HCT116 (cell line): Measurements from ENCODE around the gene GSN. TPM values are rescaled to one million over a fixed set of nuclear protein-coding genes. Genes with fewer than 3 reads are reported as not detected.

ENCODE experiments used
- ATAC-seq: fragments of 200-7000 bp; cut with Tn5 transposase; 2 replicates; pipeline ENCODE4 v1.9.1; 2020; ENCODE audit warnings: mild to moderate bottlenecking, moderate library complexity
- BruUV-seq: library from RNA; stranded (reverse); fragments of 400-500 nt; replicated peaks from 2 replicates; lab custom pipeline; 2021; lab: Mats Ljungman, UMichigan
- CTCF ChIA-PET: fragments of 300-600 bp; sonication (Branson Sonifier 250); formaldehyde crosslinking; loops from one replicate; lab custom pipeline; 2021; ENCODE audit warnings: antibody characterized with exemption; lab: Charles Lee
- POLR2A ChIA-PET: fragments of 300-600, 350-600 bp; sonication (Branson Sonifier 250); formaldehyde crosslinking; loops from one replicate; lab custom pipeline; 2021; ENCODE audit warnings: antibody characterized with exemption; lab: Charles Lee
- RAD21 ChIA-PET, 2 experiments: fragments of 300-600 bp; sonication (Branson Sonifier 250); formaldehyde crosslinking; loops; one replicate each; lab custom pipeline; 2023; ENCODE audit warnings: low total read pairs in 2 of 2; ENCODE audit not compliant: uncharacterized antibody in 2 of 2, unreplicated experiment in 2 of 2, low non-redundant PET in 1 of 2; lab: Charles Lee
- DNase-seq: peaks from one replicate; pipeline ENCODE4 v3.0.0-alpha.2; 2010; ENCODE audit warnings: low read depth, low spot score
- H2AFZ ChIP-seq: fragments of 200-600 bp; shearing (Covaris generic), sonication (generic); 2 replicates; pipeline ENCODE4 v1.6.1; 2017; ENCODE audit warnings: low read depth, mixed run types, mixed read lengths, antibody characterized with exemption, low read length; ENCODE audit not compliant: poor library complexity, severe bottlenecking
- H3K27ac ChIP-seq: 2 replicates; pipeline ENCODE4 v1.5.1; 2012; ENCODE audit warnings: low read depth, low read length
- H3K27me3 ChIP-seq: fragments of 200-600 bp; sonication (generic); 2 replicates; pipeline ENCODE4 v1.6.1; 2016; ENCODE audit warnings: mixed run types, low read length, mixed read lengths; ENCODE audit not compliant: insufficient read depth
- H3K36me3 ChIP-seq, 2 experiments: fragments of 200-500 bp in 1 of 2; fragments of 200-600 bp in 1 of 2; sonication (Bioruptor generic) in 1 of 2; sonication (generic) in 1 of 2; 2 replicates each; pipeline versions ENCODE4 v1.5.1 to v1.6.1; 2014 to 2016; ENCODE audit warnings: low read length in 2 of 2, inconsistent platforms in 1 of 2, mixed read lengths in 1 of 2, mixed run types in 1 of 2; ENCODE audit not compliant: insufficient read depth in 2 of 2, control insufficient read depth in 1 of 2
- H3K4me1 ChIP-seq, 2 experiments: fragments of 200-600 bp in 1 of 2; sonication (generic) in 1 of 2; 2 replicates each; pipeline versions ENCODE4 v1.5.1 to v1.6.1; 2012 to 2017; ENCODE audit warnings: low read length in 2 of 2, inconsistent platforms in 1 of 2, mild to moderate bottlenecking in 1 of 2, mixed read lengths in 1 of 2, mixed run types in 1 of 2, moderate library complexity in 1 of 2; ENCODE audit not compliant: insufficient read depth in 2 of 2, control insufficient read depth in 1 of 2
- H3K4me2 ChIP-seq: fragments of 200-600 bp; sonication (generic); 2 replicates; pipeline ENCODE4 v1.6.1; 2017; ENCODE audit warnings: mixed run types, low read length, mixed read lengths
- H3K4me3 ChIP-seq, 2 experiments: fragments of 200-600 bp in 1 of 2; sonication (generic) in 1 of 2; replicated peaks in 1 of 2; 2 replicates each; pipeline ENCODE4 v1.5.1; 2011 to 2016; ENCODE audit warnings: low read length in 2 of 2, control low read depth in 1 of 2, low read depth in 1 of 2, mild to moderate bottlenecking in 1 of 2, mixed read lengths in 1 of 2, mixed run types in 1 of 2
- H3K79me2 ChIP-seq: fragments of 200-600 bp; sonication (generic); 2 replicates; pipeline ENCODE4 v1.6.1; 2017; ENCODE audit warnings: mild to moderate bottlenecking, mixed run types, low read length, moderate library complexity, mixed read lengths; ENCODE audit not compliant: insufficient read depth
- H3K9ac ChIP-seq: fragments of 200-600 bp; sonication (generic); 2 replicates; pipeline ENCODE4 v1.6.1; 2016; ENCODE audit warnings: low read length, mixed read lengths
- H3K9me2 ChIP-seq: fragments of 200-600 bp; sonication (generic), shearing (Covaris generic); 2 replicates; pipeline ENCODE4 v1.6.1; 2017; ENCODE audit warnings: mixed run types, mild to moderate bottlenecking, moderate library complexity; ENCODE audit not compliant: insufficient read depth
- H3K9me3 ChIP-seq, 2 experiments: fragments of 200-500 bp in 1 of 2; fragments of 200-600 bp in 1 of 2; sonication (Bioruptor generic) in 1 of 2; sonication (generic) in 1 of 2; 2 replicates each; pipeline ENCODE4 v1.6.1; 2014 to 2017; ENCODE audit warnings: low read length in 2 of 2, mixed read lengths in 2 of 2, inconsistent platforms in 1 of 2, low read depth in 1 of 2, mild to moderate bottlenecking in 1 of 2, mixed run types in 1 of 2, moderate library complexity in 1 of 2; ENCODE audit not compliant: control insufficient read depth in 1 of 2, insufficient read depth in 1 of 2
- H4K20me1 ChIP-seq: fragments of 200-600 bp; sonication (generic), shearing (Covaris generic); 2 replicates; pipeline ENCODE4 v1.6.1; 2017; ENCODE audit warnings: mixed run types, mild to moderate bottlenecking, moderate library complexity; ENCODE audit not compliant: insufficient read depth
- CEBPB ChIP-seq: IDR thresholded peaks from 2 replicates; pipeline ENCODE4 v1.6.1; 2012; ENCODE audit warnings: low read depth
- EGR1 ChIP-seq: IDR thresholded peaks from 2 replicates; pipeline ENCODE4 v1.6.1; 2012; ENCODE audit warnings: low read depth
- ELF1 ChIP-seq: IDR thresholded peaks from 2 replicates; pipeline ENCODE4 v1.6.1; 2012; ENCODE audit warnings: low read depth, borderline replicate concordance
- EZH2 ChIP-seq: fragments of 200-600 bp; sonication (generic); IDR thresholded peaks from 2 replicates; pipeline ENCODE4 v1.6.1; 2017; ENCODE audit warnings: antibody characterized with exemption, mixed run types
- FOSL1 ChIP-seq: IDR thresholded peaks from 2 replicates; pipeline ENCODE4 v1.6.1; 2012; ENCODE audit warnings: low read depth
- POLR2AphosphoS5 ChIP-seq: IDR thresholded peaks from 2 replicates; pipeline ENCODE4 v1.6.1; 2011; ENCODE audit warnings: mild to moderate bottlenecking, low read depth, low read length, moderate library complexity
- REST ChIP-seq: IDR thresholded peaks from 2 replicates; pipeline ENCODE4 v1.6.1; 2012; ENCODE audit warnings: low read depth
- SIN3A ChIP-seq: IDR thresholded peaks from 2 replicates; pipeline ENCODE4 v1.6.1; 2012; ENCODE audit warnings: low read depth
- SP1 ChIP-seq: IDR thresholded peaks from 2 replicates; pipeline ENCODE4 v1.6.1; 2012; ENCODE audit warnings: low read depth
- SRF ChIP-seq: IDR thresholded peaks from 2 replicates; pipeline ENCODE4 v1.6.1; 2012; ENCODE audit warnings: low read depth
- TCF7L2 ChIP-seq: IDR thresholded peaks from 2 replicates; pipeline ENCODE4 v1.7.0; 2011; ENCODE audit warnings: borderline replicate concordance, inconsistent platforms; ENCODE audit not compliant: insufficient read depth, insufficient read length; ENCODE audit errors: extremely low read depth
- YY1 ChIP-seq: IDR thresholded peaks from 2 replicates; pipeline ENCODE4 v1.6.1; 2011; ENCODE audit warnings: low read length, low read depth, moderate library complexity, mild to moderate bottlenecking; ENCODE audit not compliant: insufficient replicate concordance; ENCODE audit errors: extremely low read depth
- ZBTB33 ChIP-seq: IDR thresholded peaks from 2 replicates; pipeline ENCODE4 v1.6.1; 2011; ENCODE audit warnings: mild to moderate bottlenecking, low read length, moderate library complexity; ENCODE audit not compliant: insufficient replicate concordance; ENCODE audit errors: extremely low read depth
- intact Hi-C: fragments of 100-400 bp; cut with micrococcal nuclease; formaldehyde crosslinking; loops from 2 replicates; pipeline ENCODE4 v1.10.0; 2022
- total RNA-seq: library from RNA; stranded (reverse); gene quantifications from one replicate; pipeline ENCODE4 v1.2.1, GENCODE V29; 2021; ENCODE audit not compliant: unreplicated experiment
- TF ChIP-seq, protein P1 (sequence below): IDR thresholded peaks from 2 replicates; pipeline ENCODE4 v1.6.1; 2012
- TF ChIP-seq, protein P2 (sequence below), 3 experiments: fragments of 200-600 bp in 1 of 3; sonication (generic) in 1 of 3; IDR thresholded peaks in 2 of 3; conservative IDR thresholded peaks in 1 of 3; 2 replicates each; pipeline ENCODE4 v1.5.1; 2012 to 2017; ENCODE audit warnings: low read depth in 2 of 3, low read length in 2 of 3, antibody characterized with exemption in 1 of 3, borderline replicate concordance in 1 of 3, control low read depth in 1 of 3, mild to moderate bottlenecking in 1 of 3, mixed read lengths in 1 of 3, mixed run types in 1 of 3, moderate library complexity in 1 of 3; ENCODE audit not compliant: insufficient read depth in 1 of 3
- TF ChIP-seq, protein P3 (sequence below): IDR thresholded peaks from 2 replicates; pipeline ENCODE4 v1.6.1; 2012

Gene GSN
- total RNA-seq, 1 experiment from 2014 or later, result 71.3 TPM

- no peak for ATAC-seq
- Histone ChIP-seq H3K9me3 (no peaks in the 10 kb centered on the region), H3K27me3 (no peaks in the 10 kb centered on the region), H4K20me1 (no peaks in the 10 kb centered on the region), H3K4me1 (no peaks in the 10 kb centered on the region), H3K36me3 (no peaks in the 10 kb centered on the region), H3K79me2 (no peaks in the 10 kb centered on the region), H2AFZ (no peak overlapping the region), H3K27ac (no peak overlapping the region), H3K9ac (no peak overlapping the region), H3K4me3 (no peak overlapping the region), H3K4me2 (no peak overlapping the region), H3K9me2 (no peaks in the 10 kb centered on the region)
- ChIA-PET POLR2A (no interaction called here), CTCF (interaction anchor here (0.8 kb wide), 2 partner anchors 19 kb away, joined by 3 read pairs; no protein-coding TSS in a partner anchor), RAD21 (no interaction called here)
- no peak for DNase-seq
- intact Hi-C loops, result no loop called here
- BruUV-seq, result no TSS peak
- TF ChIP-seq EZH2 (no peak), ZBTB33 (no peak), ELF1 (no peak), CEBPB (no peak), FOSL1 (no peak), EGR1 (no peak), SIN3A (no peak), YY1 (no peak), REST (no peak), SP1 (no peak), TCF7L2 (no peak), SRF (no peak), POLR2AphosphoS5 (no peak)
- TF ChIP-seq, protein P1, sequence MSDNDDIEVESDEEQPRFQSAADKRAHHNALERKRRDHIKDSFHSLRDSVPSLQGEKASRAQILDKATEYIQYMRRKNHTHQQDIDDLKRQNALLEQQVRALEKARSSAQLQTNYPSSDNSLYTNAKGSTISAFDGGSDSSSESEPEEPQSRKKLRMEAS, result no peak
- TF ChIP-seq, protein P2, sequence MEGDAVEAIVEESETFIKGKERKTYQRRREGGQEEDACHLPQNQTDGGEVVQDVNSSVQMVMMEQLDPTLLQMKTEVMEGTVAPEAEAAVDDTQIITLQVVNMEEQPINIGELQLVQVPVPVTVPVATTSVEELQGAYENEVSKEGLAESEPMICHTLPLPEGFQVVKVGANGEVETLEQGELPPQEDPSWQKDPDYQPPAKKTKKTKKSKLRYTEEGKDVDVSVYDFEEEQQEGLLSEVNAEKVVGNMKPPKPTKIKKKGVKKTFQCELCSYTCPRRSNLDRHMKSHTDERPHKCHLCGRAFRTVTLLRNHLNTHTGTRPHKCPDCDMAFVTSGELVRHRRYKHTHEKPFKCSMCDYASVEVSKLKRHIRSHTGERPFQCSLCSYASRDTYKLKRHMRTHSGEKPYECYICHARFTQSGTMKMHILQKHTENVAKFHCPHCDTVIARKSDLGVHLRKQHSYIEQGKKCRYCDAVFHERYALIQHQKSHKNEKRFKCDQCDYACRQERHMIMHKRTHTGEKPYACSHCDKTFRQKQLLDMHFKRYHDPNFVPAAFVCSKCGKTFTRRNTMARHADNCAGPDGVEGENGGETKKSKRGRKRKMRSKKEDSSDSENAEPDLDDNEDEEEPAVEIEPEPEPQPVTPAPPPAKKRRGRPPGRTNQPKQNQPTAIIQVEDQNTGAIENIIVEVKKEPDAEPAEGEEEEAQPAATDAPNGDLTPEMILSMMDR (IDR thresholded peaks at IDR 0.05 in 2 of 3, conservative IDR thresholded peaks at IDR 0.05 in 1 of 3; ENCODE audit: borderline replicate concordance in 1 of 3, insufficient read depth in 1 of 3, low read depth in 2 of 3, low read length in 2 of 3), result no peak
- TF ChIP-seq, protein P3, sequence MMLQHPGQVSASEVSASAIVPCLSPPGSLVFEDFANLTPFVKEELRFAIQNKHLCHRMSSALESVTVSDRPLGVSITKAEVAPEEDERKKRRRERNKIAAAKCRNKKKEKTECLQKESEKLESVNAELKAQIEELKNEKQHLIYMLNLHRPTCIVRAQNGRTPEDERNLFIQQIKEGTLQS, result no peak
These were observed 8.5 kb upstream of the GSN start for GRCh38 chr9:121259498-121259897.
